Calu3 (cell line): Measurements from ENCODE around the gene LIPC. TPM values are rescaled to one million over a fixed set of nuclear protein-coding genes. Genes with fewer than 3 reads are reported as not detected.

ENCODE experiments used
- BruUV-seq: library from RNA; stranded (reverse); fragments of 400-500 nt; replicated peaks from 2 replicates; lab custom pipeline; 2021; lab: Mats Ljungman, UMichigan
- CTCF ChIA-PET: fragments of 300-600 bp; sonication (Branson Sonifier 250); formaldehyde crosslinking; loops from one replicate; lab custom pipeline; 2022; ENCODE audit warnings: antibody characterized with exemption; lab: Charles Lee
- DNase-seq: peaks from one replicate; pipeline ENCODE4 v3.0.0; 2022
- H3K27ac Mint-ChIP-seq: one replicate; pipeline ENCODE4 v1.8.0; 2022; ENCODE audit warnings: mixed read lengths; ENCODE audit not compliant: unreplicated experiment
- H3K27me3 Mint-ChIP-seq: one replicate; pipeline ENCODE4 v1.8.0; 2022; ENCODE audit warnings: mixed read lengths; ENCODE audit not compliant: unreplicated experiment
- H3K36me3 Mint-ChIP-seq: one replicate; pipeline ENCODE4 v1.8.0; 2022; ENCODE audit warnings: mild to moderate bottlenecking, moderate library complexity, mixed read lengths; ENCODE audit not compliant: insufficient read depth, unreplicated experiment
- H3K4me1 Mint-ChIP-seq: one replicate; pipeline ENCODE4 v1.8.0; 2022; ENCODE audit warnings: mild to moderate bottlenecking, low read depth, mixed read lengths; ENCODE audit not compliant: unreplicated experiment
- H3K4me3 Mint-ChIP-seq: one replicate; pipeline ENCODE4 v1.8.0; 2022; ENCODE audit warnings: mild to moderate bottlenecking, low read depth, moderate library complexity, mixed read lengths; ENCODE audit not compliant: unreplicated experiment
- H3K9me3 Mint-ChIP-seq: one replicate; pipeline ENCODE4 v1.8.0; 2022; ENCODE audit warnings: low read depth, mixed read lengths; ENCODE audit not compliant: unreplicated experiment
- CTCF ChIP-seq: fragments of 200-600 bp; IDR thresholded peaks from one replicate; pipeline ENCODE4 v1.8.0; 2022; ENCODE audit warnings: antibody characterized with exemption; ENCODE audit not compliant: unreplicated experiment
- intact Hi-C: fragments of 100-400 bp; cut with micrococcal nuclease; formaldehyde crosslinking; loops from one replicate; pipeline ENCODE4 v1.10.0; 2022; ENCODE audit not compliant: unreplicated experiment
- total RNA-seq: library from RNA; stranded (reverse); gene quantifications from 2 replicates; pipeline ENCODE4 v1.2.3, GENCODE V29; 2022

The LIPC gene
- total RNA-seq, 1 experiment from 2014 or later = not detected

- H3K4me1 Mint-ChIP-seq = peaks cover 50% of the 10 kb centered on the region
- no peak overlapping the region for H3K27ac Mint-ChIP-seq
- intact Hi-C loops = no loop called here
- no TSS peak for BruUV-seq
- CTCF ChIA-PET = no interaction called here
- H3K27me3 Mint-ChIP-seq = no peaks in the 10 kb centered on the region
- DNase-seq = no peak
- H3K36me3 Mint-ChIP-seq = no peaks in the 10 kb centered on the region
- H3K9me3 Mint-ChIP-seq = peaks cover 2% of the 10 kb centered on the region
- H3K4me3 Mint-ChIP-seq = no peak overlapping the region
- no peak for TF ChIP-seq CTCF
These were observed 7.1 kb upstream of the LIPC start for GRCh38 chr15:58424722-58425121.

GRCh38 chr15:58425185-58425584 lies 6.6 kb upstream of the LIPC start:
- no TSS peak for BruUV-seq
- H3K27ac Mint-ChIP-seq = no peak overlapping the region
- intact Hi-C loops = no loop called here
- H3K27me3 Mint-ChIP-seq = no peaks in the 10 kb centered on the region
- no peak for DNase-seq
- no peak for TF ChIP-seq CTCF
- H3K36me3 Mint-ChIP-seq = no peaks in the 10 kb centered on the region
- peaks cover 45% of the 10 kb centered on the region for H3K4me1 Mint-ChIP-seq
- CTCF ChIA-PET = no interaction called here
- H3K4me3 Mint-ChIP-seq = no peak overlapping the region
- peaks cover 2% of the 10 kb centered on the region for H3K9me3 Mint-ChIP-seq

- Mint-ChIP-seq H3K27me3 (no peaks in the 10 kb centered on the region), H3K27ac (no peak overlapping the region), H3K36me3 (no peaks in the 10 kb centered on the region), H3K9me3 (peaks cover 2% of the 10 kb centered on the region), H3K4me3 (no peak overlapping the region), H3K4me1 (peaks cover 39% of the 10 kb centered on the region)
- intact Hi-C loops = no loop called here
- TF ChIP-seq CTCF = no peak
- CTCF ChIA-PET = no interaction called here
- DNase-seq = no peak
- no TSS peak for BruUV-seq
These were observed 6.0 kb upstream of the LIPC start for GRCh38 chr15:58425834-58426233.

- no peak for TF ChIP-seq CTCF
- H3K4me3 Mint-ChIP-seq = no peak overlapping the region
- H3K4me1 Mint-ChIP-seq = peaks cover 38% of the 10 kb centered on the region
- CTCF ChIA-PET = interaction anchor here (0.7 kb wide), 1 partner anchor 129 kb away, joined by 3 read pairs; no protein-coding TSS in a partner anchor
- BruUV-seq = no TSS peak
- peaks cover 2% of the 10 kb centered on the region for H3K9me3 Mint-ChIP-seq
- H3K27me3 Mint-ChIP-seq = no peaks in the 10 kb centered on the region
- intact Hi-C loops = no loop called here
- DNase-seq = no peak
- no peaks in the 10 kb centered on the region for H3K36me3 Mint-ChIP-seq
- H3K27ac Mint-ChIP-seq = no peak overlapping the region
These were observed 5.3 kb upstream of the LIPC start for GRCh38 chr15:58426501-58426900.
